GM13976 (cell line): ENCODE results near the gene OTUD1.

Experiments
- DNase-seq: peaks from one replicate; pipeline ENCODE4 v3.0.0; 2012; ENCODE audit warnings: low spot score
- CTCF ChIP-seq: IDR thresholded peaks from 2 replicates; pipeline ENCODE4 v1.5.1; 2012; ENCODE audit warnings: borderline replicate concordance, mild to moderate bottlenecking; ENCODE audit not compliant: insufficient read depth; ENCODE audit errors: extremely low read depth, missing control alignments, control extremely low read depth
- in situ Hi-C: fragments of 300-500 bp; cut with MboI; formaldehyde crosslinking; loops from one replicate; pipeline ENCODE4 v1.12.0; 2022; ENCODE audit warnings: low sequenced_read_pairs, mixed read lengths, inconsistent platforms; ENCODE audit not compliant: unreplicated experiment

OTUD1 gene

GRCh38 chr10:23472181-23472580 is 33.3 kb downstream of the OTUD1 start:
- no peak for TF ChIP-seq CTCF
- in situ Hi-C loops, result no loop called here
- no peak for DNase-seq

- TF ChIP-seq CTCF, result no peak
- in situ Hi-C loops, result no loop called here
- DNase-seq, result no peak
Measured at GRCh38 chr10:23474081-23474480, 35.2 kb downstream of the OTUD1 start.

GRCh38 chr10:23474626-23475025 is 35.8 kb downstream of the OTUD1 start:
- in situ Hi-C loops, result no loop called here
- DNase-seq, result no peak
- TF ChIP-seq CTCF, result no peak

GRCh38 chr10:23478570-23478969 is 39.7 kb downstream of the OTUD1 start:
- in situ Hi-C loops, result no loop called here
- DNase-seq, result no peak
- TF ChIP-seq CTCF, result no peak

GRCh38 chr10:23479798-23480473 is 41.1 kb downstream of the OTUD1 start:
- in situ Hi-C loops, result no loop called here
- DNase-seq, result no peak
- TF ChIP-seq CTCF, result no peak

GRCh38 chr10:23481363-23481961 is 42.6 kb downstream of the OTUD1 start:
- no peak for DNase-seq
- TF ChIP-seq CTCF, result no peak
- in situ Hi-C loops, result no loop called here
